WERI-Rb-1 (cell line): ENCODE data around the gene UXS1.

Experiments used
- DNase-seq: peaks from one replicate; pipeline ENCODE4 v3.0.0-alpha.2; 2020
- H3K27ac ChIP-seq: fragments of 250-450 bp; sonication (Bioruptor Pico); 2 replicates; pipeline ENCODE4 v1.5.1; 2020; ENCODE audit warnings: mild to moderate bottlenecking, moderate library complexity
- H3K27me3 ChIP-seq: fragments of 250-450 bp; sonication (Bioruptor Pico); 2 replicates; pipeline ENCODE4 v1.5.1; 2021; ENCODE audit warnings: mild to moderate bottlenecking, low read depth, moderate library complexity; ENCODE audit not compliant: insufficient read depth, severe bottlenecking
- H3K36me3 ChIP-seq: fragments of 250-450 bp; sonication (Bioruptor Pico); 2 replicates; pipeline ENCODE4 v1.5.1; 2020; ENCODE audit warnings: mild to moderate bottlenecking, moderate library complexity
- H3K4me3 ChIP-seq: 2 replicates; pipeline ENCODE4 v1.5.1; 2011; ENCODE audit warnings: low read depth, mild to moderate bottlenecking, control low read depth, low read length
- H3K9me3 ChIP-seq: fragments of 250-450 bp; sonication (Bioruptor Pico); 2 replicates; pipeline ENCODE4 v1.5.1; 2021; ENCODE audit warnings: mild to moderate bottlenecking, moderate library complexity; ENCODE audit not compliant: severe bottlenecking
- TF ChIP-seq, protein P1 (sequence below): IDR thresholded peaks from 2 replicates; pipeline ENCODE4 v1.5.1; 2011; ENCODE audit warnings: low read depth, mild to moderate bottlenecking, control low read depth, inconsistent platforms, low read length

UXS1 gene

DNA sequence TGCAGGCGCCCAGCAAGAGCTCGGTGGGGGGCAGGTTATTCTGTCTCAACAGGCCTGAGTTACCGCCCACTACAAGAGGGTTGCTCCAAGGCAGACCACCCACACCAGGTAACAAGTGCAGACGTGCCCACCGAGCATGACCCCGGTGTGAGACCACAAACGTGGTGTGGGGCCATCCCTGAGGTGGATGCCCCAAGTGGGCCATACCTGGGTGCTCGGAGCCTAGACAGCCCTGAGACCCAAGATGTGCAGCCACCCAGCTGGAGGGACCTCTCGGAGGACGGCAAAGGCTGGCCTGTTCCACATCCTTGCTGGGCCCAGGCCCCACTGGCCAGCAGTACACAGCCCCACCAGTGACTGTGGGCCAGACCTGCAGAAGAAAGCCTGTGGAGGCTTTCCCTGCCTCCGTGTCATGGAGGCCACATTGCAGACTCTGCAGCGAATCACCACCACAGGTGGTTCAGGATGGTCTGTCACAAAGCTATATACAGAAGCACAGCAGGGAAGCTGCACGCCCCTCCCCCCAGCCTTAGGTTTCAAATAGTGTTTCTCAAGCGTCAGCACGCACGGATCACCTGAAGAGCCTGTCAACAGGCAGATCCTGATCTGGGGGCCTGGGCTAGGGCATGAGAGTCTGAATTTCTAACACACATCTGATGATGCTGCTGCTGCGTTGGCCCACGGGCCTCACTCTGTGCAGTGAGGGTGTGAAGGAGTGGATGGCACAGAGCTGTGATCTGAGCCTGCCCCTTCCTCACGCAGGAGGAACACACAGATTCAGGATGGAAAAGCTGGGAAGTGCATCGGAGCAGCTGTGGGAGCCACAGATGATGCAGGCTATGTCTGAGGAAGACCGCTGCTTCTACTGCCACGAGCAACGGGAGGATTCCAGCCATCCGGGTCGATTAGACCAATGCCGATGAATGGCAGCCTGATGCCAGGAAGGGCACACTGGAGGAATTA lies 96.8 kb downstream of the UXS1 start:
- H3K36me3 ChIP-seq = peaks cover 15% of the 10 kb centered on the region
- TF ChIP-seq, protein P1, sequence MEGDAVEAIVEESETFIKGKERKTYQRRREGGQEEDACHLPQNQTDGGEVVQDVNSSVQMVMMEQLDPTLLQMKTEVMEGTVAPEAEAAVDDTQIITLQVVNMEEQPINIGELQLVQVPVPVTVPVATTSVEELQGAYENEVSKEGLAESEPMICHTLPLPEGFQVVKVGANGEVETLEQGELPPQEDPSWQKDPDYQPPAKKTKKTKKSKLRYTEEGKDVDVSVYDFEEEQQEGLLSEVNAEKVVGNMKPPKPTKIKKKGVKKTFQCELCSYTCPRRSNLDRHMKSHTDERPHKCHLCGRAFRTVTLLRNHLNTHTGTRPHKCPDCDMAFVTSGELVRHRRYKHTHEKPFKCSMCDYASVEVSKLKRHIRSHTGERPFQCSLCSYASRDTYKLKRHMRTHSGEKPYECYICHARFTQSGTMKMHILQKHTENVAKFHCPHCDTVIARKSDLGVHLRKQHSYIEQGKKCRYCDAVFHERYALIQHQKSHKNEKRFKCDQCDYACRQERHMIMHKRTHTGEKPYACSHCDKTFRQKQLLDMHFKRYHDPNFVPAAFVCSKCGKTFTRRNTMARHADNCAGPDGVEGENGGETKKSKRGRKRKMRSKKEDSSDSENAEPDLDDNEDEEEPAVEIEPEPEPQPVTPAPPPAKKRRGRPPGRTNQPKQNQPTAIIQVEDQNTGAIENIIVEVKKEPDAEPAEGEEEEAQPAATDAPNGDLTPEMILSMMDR = no peak
- H3K27me3 ChIP-seq = no peaks in the 10 kb centered on the region
- no peaks in the 10 kb centered on the region for H3K9me3 ChIP-seq
- H3K4me3 ChIP-seq = no peak overlapping the region
- no peak for DNase-seq
- no peak overlapping the region for H3K27ac ChIP-seq

DNA sequence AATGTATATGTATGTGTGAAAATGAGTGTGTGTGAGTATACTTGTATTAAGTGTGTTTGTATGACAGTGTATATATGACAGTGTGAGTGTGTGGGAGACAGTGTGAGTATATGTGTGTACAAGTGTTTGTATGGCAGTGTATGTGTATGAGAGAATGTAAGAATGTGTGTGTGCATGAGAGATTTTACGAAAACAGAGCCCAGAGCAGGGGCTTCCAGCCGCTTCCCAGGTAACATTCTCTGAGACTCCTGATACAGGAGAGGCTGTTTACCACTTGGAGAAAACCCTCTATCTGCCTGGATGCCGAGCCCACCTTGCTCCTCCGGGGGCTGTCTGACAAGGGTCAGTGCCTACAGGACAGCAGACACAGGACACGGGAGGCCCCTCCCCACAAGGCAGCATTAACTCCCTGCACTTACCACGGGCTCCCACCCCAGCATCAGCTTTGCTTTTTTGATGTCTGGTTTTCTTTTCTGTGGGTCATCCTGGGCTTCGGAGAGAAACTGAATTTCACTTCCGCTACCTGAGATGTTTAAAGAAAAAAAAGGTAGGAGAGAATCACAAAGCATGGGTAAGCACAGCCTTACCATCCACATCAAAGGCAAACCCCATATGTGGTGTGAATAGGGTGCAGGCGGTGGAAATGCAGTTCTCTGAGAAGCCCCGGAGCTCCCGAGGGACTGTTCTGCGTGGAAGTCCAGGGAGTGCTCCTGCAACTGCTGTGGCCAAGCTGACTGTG lies 97.6 kb downstream of the UXS1 start:
- H3K9me3 ChIP-seq = no peaks in the 10 kb centered on the region
- H3K36me3 ChIP-seq = peaks cover 15% of the 10 kb centered on the region
- H3K27me3 ChIP-seq = no peaks in the 10 kb centered on the region
- no peak overlapping the region for H3K27ac ChIP-seq
- DNase-seq = no peak
- H3K4me3 ChIP-seq = no peak overlapping the region
- TF ChIP-seq, protein P1 = no peak

DNA sequence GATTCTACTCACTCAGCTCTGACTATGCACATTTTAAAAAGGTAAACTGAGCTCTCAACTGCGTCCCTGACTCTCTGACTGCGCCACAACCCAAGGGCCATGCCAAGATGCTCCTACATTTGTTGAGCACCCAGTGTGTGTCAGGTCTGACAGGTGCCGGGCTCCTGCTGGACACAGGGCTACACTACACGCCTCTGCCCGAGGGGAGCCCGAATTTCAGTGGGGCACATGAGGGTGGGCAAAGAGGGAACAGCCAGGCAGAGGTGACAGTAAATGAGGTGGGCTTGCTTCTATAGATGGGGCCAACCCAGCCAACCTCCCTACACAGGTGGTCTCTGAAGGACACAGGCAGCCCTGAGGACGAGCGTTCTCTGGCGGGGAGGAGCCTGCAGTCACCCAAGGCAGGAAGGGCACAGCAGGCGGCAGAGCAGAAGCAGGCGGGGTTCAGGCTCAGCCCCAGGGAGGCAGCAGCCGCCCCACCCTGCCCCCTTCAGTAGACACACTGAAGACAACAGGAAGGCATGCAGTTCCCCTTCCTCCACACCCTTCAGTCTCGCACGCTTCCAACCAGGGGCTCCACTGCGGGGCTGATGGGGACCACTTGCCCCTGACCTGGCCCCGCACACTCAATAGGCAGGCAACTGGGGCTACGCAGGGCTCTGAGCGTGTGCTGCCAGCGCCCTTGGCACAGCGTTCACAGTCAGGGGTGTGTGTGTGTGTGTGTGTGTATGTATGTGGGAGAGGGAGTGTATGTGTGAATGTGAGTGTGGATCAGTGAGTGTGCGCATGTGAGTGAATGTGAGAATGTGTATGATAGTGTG lies 98.4 kb downstream of the UXS1 start:
- Histone ChIP-seq H3K27ac (no peak overlapping the region), H3K36me3 (peaks cover 14% of the 10 kb centered on the region), H3K27me3 (no peaks in the 10 kb centered on the region), H3K9me3 (no peaks in the 10 kb centered on the region), H3K4me3 (no peak overlapping the region)
- no peak for DNase-seq
- TF ChIP-seq, protein P1 = no peak

DNA sequence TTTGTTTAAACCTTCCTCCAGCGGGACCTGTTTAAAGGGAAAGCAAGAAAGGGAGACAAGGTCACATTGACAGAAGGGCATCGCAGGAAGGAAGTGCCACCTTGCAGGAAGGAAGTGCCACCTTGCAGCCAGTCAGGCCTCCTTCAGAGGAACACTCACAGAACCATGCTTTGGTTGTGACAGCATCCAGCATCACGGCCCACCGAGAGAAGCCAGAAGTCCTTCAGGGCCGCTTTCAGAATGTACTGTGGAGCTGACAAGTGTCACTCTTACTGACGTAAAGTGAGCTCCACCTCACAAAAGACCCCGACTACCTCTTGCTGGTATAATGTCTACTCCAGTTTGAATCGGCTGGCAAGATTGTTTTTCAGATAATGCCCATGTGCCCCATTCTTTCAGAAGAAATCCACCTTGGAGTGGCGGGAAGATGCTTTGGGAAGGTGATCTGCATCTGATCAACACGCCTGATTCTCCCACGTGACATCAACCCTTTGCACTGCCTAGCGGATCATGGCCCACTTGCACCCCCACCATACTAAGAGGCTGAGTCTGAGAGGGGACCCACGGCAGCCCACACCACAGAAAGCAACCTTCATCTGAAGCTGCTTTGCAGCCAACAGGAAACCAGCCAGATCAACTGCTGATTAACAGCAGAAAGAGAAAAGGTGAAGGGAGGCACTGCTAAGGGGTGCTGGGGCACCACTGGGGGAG lies 99.8 kb downstream of the UXS1 start:
- Histone ChIP-seq H3K27ac (no peak overlapping the region), H3K27me3 (no peaks in the 10 kb centered on the region), H3K4me3 (no peak overlapping the region), H3K36me3 (peaks cover 6% of the 10 kb centered on the region), H3K9me3 (no peaks in the 10 kb centered on the region)
- TF ChIP-seq, protein P1 = no peak
- DNase-seq = no peak

DNA sequence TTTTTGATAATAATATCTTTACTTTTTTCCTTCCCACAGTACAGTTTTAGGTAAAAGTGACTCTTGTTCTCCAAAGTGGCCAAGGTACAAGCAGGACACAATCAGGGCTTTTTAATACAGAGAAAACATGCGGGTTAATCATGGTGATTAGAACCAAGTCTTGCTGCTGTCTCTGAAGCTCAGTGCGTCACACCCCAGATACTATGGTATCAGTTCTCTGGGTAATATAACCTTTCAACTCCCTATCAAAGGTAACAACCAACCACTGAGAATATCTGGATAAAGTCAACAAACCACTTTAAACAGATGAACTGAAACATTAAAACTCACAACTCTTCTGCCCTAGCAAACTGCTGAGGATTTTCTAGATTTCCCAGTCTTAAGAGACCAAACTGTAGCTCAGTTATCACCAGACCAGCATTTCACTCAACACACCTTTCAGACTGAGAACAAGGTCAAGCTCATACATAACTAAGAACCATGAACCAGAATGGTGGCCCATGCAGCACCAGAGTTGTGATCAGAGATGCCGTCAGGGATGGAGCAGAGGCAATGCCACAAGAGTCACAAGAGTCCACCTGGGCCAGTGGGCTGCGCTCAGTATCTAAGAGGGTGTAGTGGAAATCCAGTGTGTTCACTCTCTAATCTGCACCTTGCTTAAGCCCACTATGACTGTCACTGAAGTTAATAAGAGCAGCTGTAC lies 103.0 kb downstream of the UXS1 start:
- H3K4me3 ChIP-seq = no peak overlapping the region
- no peaks in the 10 kb centered on the region for H3K27me3 ChIP-seq
- H3K36me3 ChIP-seq = peaks cover 2% of the 10 kb centered on the region
- no peak overlapping the region for H3K27ac ChIP-seq
- DNase-seq = no peak
- TF ChIP-seq, protein P1 = no peak
- H3K9me3 ChIP-seq = no peaks in the 10 kb centered on the region
